Astrocyte (in vitro differentiated cells and primary cell): ENCODE results near the gene GRM7.

Experiments
- EZH2 ChIP-seq: IDR thresholded peaks from 2 replicates; pipeline ENCODE4 v1.6.1; 2012; ENCODE audit warnings: mild to moderate bottlenecking, low read length, inconsistent platforms; ENCODE audit not compliant: insufficient read depth
- TF ChIP-seq, protein P1 (sequence below): IDR thresholded peaks from 2 replicates; pipeline ENCODE4 v1.5.1; 2011; ENCODE audit warnings: low read depth, mild to moderate bottlenecking, inconsistent platforms, low read length, moderate library complexity; ENCODE audit not compliant: insufficient read depth

DNA sequence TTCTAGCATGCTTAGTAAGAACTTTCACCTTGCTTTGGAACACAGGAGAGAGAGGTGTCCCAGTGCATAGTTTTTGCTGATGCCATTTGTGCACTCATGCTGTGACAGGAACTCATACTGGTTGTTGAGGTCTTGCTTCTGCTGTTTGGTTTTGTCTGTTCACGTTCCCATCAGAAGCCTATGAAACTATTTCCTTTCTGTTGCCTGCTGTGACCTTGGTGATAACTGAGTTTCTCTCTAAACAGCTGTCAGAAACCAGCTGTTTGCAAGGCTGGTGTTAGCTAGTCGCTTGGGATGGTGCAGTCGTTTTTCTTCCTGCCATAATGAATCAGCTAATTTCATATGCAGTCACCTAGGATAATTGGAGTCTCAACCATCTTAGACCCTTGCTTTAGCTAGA, 724.1 kb downstream of the GRM7 start:
- TF ChIP-seq, protein P1, sequence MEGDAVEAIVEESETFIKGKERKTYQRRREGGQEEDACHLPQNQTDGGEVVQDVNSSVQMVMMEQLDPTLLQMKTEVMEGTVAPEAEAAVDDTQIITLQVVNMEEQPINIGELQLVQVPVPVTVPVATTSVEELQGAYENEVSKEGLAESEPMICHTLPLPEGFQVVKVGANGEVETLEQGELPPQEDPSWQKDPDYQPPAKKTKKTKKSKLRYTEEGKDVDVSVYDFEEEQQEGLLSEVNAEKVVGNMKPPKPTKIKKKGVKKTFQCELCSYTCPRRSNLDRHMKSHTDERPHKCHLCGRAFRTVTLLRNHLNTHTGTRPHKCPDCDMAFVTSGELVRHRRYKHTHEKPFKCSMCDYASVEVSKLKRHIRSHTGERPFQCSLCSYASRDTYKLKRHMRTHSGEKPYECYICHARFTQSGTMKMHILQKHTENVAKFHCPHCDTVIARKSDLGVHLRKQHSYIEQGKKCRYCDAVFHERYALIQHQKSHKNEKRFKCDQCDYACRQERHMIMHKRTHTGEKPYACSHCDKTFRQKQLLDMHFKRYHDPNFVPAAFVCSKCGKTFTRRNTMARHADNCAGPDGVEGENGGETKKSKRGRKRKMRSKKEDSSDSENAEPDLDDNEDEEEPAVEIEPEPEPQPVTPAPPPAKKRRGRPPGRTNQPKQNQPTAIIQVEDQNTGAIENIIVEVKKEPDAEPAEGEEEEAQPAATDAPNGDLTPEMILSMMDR, result no peak
- TF ChIP-seq EZH2, result no peak
